ENCODE results near the gene ZFC3H1.
A peak's percentile ranks its signal among the peaks of the same experiment; 100 is the strongest.
"Not testable (repeated sequence)": the region's sequence is repeated elsewhere in the genome, so short reads cannot be mapped to it uniquely, and the experiment has no call there.

ZFC3H1 gene, protein sequence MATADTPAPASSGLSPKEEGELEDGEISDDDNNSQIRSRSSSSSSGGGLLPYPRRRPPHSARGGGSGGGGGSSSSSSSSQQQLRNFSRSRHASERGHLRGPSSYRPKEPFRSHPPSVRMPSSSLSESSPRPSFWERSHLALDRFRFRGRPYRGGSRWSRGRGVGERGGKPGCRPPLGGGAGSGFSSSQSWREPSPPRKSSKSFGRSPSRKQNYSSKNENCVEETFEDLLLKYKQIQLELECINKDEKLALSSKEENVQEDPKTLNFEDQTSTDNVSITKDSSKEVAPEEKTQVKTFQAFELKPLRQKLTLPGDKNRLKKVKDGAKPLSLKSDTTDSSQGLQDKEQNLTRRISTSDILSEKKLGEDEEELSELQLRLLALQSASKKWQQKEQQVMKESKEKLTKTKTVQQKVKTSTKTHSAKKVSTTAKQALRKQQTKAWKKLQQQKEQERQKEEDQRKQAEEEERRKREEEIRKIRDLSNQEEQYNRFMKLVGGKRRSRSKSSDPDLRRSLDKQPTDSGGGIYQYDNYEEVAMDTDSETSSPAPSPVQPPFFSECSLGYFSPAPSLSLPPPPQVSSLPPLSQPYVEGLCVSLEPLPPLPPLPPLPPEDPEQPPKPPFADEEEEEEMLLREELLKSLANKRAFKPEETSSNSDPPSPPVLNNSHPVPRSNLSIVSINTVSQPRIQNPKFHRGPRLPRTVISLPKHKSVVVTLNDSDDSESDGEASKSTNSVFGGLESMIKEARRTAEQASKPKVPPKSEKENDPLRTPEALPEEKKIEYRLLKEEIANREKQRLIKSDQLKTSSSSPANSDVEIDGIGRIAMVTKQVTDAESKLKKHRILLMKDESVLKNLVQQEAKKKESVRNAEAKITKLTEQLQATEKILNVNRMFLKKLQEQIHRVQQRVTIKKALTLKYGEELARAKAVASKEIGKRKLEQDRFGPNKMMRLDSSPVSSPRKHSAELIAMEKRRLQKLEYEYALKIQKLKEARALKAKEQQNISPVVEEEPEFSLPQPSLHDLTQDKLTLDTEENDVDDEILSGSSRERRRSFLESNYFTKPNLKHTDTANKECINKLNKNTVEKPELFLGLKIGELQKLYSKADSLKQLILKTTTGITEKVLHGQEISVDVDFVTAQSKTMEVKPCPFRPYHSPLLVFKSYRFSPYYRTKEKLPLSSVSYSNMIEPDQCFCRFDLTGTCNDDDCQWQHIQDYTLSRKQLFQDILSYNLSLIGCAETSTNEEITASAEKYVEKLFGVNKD (N-terminal part only)

DNA sequence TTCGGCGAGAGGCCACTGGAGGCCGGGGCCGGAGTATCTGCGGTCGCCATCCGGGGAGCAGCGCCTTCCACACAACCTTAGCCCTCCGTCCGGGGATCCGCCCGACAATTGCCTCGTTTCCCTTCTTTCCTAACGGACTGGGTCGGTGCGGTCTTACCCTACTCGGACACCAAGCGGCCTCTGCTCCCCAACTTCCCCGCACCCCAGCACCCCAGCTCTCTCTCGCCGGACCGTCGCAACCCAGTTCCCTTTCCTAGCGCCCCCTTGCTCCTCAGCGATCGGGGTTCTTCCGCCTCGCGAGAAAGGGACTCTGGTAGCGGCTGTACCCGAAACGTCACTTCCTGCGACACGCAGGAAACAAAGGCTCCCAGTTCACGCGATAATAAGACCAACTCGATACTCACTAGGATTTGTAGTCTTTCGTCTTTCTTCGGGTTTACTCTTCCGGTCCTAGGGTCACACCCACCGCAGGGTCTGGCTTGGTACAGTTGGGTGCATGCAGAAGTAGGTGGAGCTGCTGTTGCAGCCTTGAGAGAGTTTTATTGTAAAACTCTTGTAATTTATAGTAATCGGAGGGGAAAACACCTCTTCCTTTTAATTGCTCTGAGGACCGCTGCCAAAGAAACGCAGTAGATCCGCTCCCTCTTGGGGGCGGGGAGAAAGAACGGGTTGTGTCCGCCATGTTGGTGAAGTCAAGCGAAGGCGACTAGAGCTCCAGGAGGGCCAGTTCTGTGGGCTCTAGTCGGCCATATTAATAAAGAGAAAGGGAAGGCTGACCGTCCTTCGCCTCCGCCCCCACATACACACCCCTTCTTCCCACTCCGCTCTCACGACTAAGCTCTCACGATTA, at the start of gene ZFC3H1, which contains the start of gene THAP2:
Gene ZFC3H1 (minus strand): TSS at position 288 of the 850 bp plus-strand sequence. CDS start 238 bp downstream, at position 50.
Gene THAP2 (plus strand): TSS at position 741 of the 850 bp plus-strand sequence. CDS start 209 bp downstream, outside the sequence.
- peak; percentile 97 for DNase-seq

DNA sequence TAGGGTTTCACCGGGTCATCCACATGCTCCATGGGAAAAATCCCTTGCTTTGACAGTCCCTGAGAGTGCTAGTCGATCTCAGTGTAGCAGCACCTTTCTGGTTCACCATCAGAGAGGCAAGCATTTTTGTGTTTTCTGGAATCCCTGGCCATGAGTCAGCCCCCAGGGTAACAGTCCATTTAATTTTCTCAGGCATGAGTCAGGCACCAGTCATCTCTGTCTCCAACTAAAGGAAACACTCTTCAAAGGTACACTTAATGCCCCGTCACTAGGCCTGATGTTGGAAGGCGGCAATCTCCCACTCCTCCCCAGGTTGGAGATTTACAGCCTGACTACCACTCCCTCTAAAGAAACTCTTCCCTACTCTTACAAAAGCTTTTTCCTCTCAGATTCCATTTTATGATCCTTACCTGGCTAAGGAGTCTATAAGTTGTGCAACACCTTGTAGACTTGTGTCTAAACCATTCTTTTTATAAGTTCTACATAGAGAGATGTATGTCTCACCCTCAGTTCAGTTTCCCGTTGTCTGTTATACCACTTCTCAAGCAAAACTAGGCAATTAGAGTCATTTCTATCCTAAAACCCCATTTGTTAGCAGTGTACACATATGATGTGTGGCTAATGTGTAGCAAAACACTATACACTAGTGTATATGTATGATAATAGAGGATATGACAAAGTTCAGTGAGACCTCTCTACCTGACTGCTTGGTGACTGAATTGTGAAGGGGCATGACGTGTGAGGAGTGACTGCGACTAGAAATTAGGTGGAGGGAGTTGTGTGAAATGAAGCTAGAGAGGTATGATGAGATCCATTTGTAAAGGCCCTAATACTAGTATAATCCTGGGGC, 46.9 kb upstream of the ZFC3H1 start:
- no peak for DNase-seq

DNA sequence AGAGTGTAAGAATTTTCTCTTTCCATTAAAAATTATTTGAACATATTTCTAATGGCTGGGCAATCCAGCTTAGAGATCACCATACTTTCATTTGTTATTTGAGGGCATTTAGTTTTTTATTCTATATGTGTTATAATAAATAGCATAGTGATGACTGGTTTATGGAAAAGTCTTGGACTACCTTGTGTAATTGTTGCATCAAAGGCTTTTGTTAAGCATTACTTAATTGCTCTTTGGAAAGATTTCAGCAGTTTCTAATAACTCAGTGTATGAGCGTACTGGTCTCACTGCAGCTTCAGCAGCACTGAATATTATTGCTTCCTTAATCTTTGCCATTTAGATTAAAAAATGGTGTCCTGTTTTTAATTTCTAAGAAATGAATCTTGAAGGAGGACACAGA, 45.0 kb upstream of the ZFC3H1 start:
- DNase-seq, result no peak

DNA sequence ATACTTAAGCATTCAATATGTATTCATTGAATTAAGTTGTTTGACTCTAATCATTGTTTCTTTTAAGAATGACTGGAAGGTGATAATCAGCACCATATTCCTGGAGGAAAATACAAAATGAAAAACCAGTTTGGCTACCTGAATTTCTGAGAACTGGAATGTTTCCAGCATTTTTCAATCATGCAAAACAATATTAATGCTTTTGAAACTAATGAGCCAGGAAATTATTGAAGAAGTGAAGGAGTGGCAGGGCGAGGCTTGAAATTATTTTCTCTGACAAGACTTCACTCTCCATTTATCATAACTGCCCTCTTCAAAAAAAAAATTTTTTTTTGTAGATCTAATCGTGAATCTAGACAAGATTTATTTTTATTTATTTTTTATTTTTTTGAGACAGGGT, 41.3 kb upstream of the ZFC3H1 start:
- no peak for DNase-seq

DNA sequence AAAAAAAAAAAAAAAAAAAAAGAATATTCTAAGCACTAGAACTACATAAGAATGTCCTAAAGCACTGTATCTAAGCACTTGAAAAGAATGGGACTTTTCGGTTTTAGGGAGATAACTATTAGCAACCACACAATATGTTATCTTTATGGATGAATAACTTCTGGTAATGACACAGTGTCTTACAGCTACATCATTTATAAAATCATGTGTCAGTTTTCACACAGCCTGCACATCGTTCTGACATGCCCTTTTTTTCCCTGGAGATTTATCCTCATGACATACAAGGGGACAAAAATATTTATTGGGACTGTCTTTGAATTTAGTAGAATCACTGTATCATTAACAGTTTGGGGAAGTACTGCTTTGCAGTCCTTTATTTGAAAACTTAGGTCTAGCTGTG, 39.6 kb upstream of the ZFC3H1 start:
- no peak for DNase-seq

DNA sequence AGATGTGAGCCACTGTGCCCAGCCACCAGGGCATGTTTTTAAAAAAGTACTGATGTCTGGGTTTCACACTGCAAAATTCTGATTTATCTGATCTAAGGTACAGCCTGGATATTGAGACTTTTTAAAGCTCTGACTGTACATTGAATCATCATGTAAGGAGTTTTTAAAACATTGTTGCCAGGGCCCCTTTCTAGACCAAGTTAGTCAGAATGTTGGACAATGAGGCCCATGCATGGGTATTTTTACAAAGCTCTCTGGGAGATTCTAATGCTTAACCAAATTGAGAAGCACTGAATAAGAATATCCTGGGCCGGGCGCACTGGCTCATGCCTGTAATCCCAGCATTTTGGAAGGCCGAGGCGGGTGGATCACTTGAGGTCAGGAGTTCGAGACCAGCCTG, 38.9 kb upstream of the ZFC3H1 start:
- DNase-seq, result no peak

DNA sequence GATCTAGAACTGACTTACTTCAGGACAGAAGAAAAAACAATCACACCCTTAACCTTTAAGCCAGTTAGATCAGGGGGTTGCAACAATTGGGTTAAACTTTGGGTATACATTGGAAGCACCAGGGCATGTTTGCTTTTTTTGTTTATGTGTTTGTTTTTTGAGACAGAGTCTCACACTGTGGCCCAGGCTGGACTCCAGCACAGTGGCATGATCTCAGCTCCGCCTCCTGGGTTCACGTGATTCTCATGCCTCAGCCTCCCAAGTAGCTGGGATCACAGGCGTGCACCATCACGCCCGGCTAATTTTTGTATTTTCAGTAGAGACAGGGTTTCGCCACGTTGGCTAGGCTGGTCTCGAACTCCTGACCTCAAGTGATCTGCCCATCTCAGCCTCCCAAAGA, 38.5 kb upstream of the ZFC3H1 start:
- DNase-seq, result not testable (repeated sequence)

DNA sequence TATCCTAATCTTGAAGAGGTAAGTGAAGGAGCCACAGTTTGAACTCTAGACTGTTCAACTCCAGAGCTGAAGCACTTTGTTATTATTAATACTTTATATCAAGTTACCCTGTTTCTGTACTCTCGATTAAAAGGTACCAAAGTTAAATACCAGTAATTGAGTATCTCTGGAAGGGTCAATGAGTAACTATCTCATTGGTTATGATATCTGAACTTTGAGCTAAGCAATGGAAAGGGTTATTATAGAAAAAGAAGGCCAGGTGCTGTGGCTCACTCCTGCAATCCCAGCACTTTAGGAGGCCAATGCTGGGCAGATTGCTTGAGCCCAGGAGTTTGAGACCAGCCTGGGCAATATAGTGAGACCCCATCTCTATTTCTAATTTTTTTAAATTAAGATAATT, 32.1 kb upstream of the ZFC3H1 start:
- DNase-seq, result no peak

DNA sequence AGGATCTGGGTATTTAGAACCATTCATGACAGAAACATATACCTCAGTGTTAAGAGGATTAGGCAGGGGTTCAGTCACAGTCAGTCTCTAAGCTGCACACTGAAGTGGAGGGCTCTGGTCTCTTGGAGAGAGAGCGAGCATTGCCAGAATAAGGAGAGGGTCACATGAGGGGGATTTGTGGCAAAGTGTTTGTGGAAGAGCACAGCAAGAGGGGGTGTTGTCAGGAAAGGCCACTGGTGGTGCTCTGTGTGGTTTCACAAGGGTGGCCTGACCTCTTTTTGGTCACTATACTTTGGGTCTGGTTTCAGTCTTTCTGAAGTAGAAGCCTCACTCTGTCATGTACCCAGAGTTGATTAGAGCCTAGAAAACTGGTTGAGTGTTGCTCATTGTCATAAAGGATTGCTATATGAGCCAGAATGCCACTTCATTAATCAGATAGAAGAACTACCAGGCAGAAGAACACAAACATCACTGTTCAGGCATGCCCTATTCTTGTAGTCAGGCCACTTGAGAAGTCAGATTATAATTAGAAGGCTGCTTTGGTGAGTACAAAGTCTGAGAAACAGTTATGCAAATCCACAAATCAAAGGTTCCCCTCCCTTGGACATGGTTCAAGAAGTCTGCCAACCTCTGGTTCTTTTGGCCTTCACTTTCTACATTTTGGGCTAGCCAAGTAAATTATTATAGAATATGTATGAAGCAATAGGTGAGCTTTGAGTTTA, 30.6 kb upstream of the ZFC3H1 start:
- no peak for DNase-seq

DNA sequence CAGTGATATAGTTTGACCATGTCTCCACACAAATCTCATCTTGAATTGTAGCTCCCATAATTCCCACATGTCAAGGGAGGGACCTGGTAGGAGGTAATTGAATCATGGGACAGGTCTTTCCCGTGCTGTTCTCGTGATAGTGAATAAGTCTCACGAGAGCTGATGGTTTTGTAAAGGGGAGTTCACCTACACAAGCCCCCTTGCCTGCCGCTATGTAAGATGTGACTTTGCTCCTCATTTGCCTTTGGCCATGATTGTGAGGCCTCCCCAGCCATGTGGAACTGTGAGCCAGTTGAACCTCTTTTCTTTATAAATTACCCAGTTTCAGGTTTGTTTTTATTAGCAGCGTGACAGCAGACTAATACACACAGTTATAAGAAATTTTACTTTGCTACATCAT, 30.0 kb upstream of the ZFC3H1 start:
- DNase-seq, result not testable (repeated sequence)

DNA sequence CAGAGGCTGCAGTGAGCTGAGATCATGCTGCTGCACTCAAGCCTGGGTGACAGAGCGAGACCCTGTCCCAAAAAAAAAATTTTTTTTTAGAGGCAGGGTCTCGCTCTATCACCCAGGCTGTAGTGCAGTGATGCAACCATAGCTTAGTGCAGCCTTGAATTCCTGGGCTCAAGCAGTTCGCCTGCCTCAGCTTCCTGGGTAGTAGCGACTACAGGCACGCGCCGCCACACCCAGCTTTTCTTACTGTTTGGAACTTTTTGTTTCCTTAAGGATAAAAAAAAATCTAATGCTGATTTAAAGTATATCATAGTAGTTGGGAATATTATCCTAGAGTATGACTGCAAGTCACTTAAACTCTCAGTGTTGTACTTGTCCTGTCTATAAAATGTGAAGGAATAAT, 29.5 kb upstream of the ZFC3H1 start:
- DNase-seq, result no peak

DNA sequence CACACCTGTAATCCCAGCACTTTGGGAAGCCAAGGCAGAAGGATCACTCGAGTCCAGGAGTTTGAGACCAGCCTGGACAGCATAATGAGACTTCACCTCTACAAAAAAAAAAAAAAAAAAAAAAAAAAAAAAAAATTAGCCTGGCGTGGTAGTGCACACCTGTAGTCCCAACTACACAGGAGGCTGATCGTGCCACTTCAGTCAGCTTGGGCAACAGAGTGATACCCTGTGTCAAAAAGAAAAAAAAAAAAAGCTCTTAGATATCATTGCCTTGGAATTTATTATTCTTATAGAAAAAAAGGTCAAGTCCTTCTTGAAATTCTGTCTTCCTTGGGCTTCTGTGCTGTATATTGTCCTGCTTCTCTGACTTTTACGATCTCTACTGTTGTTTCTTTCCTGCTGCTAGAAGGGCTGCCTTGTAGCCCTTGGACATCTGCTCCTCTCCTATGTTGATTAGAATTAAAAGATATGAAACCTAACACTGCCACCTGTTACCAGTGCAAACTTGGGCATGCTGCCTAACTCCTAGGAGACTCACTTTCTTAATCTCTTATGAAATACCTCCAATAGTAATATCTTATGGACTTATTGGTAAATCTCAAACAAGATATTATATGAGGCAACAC, 28.0 kb upstream of the ZFC3H1 start:
- no peak for DNase-seq

DNA sequence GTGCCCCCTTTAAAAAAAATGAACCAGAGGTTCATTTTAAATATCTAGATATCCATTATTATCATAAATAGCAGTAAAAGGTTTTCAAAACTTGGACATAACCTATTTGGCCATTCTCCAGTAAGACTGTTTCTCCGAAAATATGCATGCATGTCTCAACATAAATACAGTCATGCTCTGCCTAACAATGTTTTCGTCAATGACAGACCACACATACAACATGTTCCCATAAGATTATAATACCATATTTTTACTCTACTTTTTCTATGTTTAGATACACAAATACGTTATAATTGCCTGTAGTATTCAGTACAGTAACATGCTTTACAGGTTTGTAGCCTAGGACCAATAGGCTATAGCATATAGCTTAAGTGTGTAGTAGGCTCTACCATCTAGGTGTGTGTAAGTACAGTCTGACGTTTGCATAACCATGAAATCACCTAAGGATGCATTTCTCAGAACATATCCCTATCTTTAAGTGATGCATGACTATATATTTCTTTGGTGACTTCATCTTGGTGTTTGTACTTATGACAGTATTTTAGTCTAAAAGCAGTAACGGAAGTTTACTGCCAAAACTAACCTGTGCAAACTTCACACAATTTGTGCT, 25.4 kb upstream of the ZFC3H1 start:
- DNase-seq, result no peak

DNA sequence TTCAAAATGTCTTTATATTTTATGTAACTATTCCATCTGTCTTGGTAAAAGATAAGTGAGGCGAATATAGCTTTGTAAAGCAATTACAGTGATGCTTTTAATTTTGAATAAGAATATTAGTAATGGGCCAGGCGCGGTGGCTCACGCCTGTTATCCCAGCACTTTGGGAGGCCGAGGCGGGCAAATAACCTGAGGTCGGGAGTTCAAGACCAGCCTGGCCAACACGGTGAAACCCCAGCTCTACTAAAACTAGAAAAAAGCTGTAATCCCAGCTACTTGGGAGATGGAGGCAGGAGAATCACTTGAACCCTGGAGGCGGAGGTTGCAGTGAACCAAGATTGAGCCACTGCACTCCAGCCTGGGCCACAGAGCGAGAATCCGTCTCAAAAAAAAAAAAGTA, 23.5 kb upstream of the ZFC3H1 start:
- DNase-seq, result not testable (repeated sequence)

DNA sequence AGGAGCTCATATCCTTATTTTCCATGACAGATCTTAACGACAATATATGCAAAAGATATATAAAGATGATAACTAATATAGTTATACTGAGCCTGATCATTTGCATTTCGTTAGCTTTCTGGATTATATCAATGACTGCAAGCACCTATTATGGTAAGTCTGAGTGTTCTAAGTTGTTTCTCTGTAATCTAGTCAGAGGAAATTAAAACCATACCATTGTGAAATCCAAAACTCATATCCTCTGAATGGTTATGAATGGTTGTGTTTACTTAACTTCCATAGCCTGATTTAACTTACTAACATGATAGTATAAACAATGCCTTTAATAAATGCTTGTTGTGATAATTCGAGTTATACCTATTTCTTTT, 23.0 kb upstream of the ZFC3H1 start:
- no peak for DNase-seq

DNA sequence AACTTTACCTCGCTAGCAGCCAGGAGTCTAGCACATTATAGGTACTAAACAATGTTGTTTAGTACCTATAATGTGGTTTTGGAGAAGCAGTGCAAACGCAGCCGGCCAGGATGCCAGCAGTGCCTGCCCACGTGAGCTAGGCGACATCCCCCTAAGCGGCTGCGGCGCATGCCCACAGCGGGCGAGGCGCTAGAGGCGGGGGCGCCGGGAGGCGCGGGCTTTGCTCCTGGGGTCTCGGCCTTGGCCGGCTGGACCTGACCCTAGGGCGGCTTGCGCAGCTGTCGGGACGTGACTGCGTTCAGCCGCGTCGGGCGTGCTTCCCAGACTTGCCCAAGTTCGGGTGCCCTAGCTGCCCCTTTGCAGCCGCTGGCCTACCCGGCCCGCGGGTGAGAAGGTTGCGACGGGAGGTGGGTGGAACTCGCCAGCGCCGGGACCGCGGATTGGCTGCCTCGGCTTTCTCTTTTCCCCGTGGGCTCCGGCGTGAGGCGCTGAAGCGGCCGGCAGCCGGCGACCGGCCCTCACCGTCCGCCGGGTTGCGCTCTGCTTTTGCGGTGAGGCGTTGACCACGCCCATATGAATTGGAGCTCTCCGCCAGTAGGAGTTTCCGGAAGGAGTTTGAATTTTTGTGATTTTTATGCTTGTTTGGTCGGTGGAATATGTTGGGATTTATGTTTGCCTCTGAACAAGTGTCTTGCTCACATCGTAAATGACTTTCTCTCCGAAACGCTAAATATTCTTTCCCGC, 22.4 kb upstream of the ZFC3H1 start, which contains the start of gene TMEM19:
Gene TMEM19 (plus strand): TSS at position 169 of the 744 bp plus-strand sequence. CDS start 599 bp downstream, outside the sequence.
- DNase-seq, result peak; percentile 83 to 84

DNA sequence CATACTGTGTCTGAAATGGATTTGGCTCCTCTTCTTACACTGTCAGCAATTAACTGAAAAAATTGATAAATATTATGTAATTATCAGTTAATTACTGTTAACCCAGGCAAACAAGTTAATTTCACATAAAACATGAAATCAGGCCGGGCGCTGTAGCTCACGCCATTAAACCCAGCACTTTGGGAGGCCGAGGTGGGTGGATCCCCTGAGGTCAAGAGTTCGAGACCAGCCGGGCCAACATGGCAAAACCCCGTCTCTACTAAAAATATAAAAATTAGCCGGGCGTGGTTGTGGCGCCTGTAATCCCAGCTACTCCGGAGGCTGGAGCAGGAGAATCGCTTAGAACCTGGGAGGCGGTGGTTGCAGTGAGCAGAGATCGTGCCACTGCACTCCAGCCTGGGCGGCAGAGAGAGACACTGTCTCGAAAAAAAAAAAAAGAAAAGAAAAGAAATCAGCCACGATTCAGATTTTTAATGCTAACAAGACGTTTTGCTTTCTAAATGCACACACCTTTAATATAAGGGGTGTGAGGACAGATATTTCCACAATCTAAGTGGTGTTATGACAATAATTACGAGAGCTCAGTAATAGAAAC, 21.8 kb upstream of the ZFC3H1 start:
- no peak for DNase-seq

DNA sequence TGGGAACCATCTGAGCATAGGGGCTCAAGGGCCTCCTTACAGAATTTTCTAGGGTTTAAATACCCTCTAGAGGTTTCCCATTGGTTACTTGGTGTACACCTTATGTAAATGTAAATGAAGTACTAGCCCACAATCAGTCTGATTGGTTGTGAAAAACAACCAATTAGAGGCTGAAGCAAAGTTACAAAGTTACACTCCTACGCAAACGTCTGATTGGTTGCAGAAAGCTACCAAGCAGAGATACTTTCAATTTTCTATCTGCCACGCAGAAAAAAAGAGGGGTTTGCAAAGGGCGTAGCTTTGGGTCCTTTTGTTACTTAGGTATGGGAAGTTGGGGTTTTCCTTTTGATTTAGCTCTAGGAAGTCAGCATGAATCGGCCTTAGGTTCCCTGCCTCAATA, 20.4 kb upstream of the ZFC3H1 start:
- DNase-seq, result peak; percentile 11 to 62
